SJSA1 (cell line): ENCODE measurements around the gene IDUA. TPM values are rescaled to one million over a fixed set of nuclear protein-coding genes. Genes with fewer than 3 reads are reported as not detected.
"Not testable (repeated sequence)": the region's sequence is repeated elsewhere in the genome, so short reads cannot be mapped to it uniquely, and the experiment has no call there.

Source experiments
- DNase-seq, 2 experiments: peaks; one replicate each; pipeline ENCODE4 v3.0.0-alpha.2; 2015 to 2020; ENCODE audit warnings: low spot score in 2 of 2, low read depth in 1 of 2
- H3K27ac ChIP-seq: fragments of 250-450 bp; sonication (Bioruptor Pico); 2 replicates; pipeline ENCODE4 v1.5.1; 2020; ENCODE audit warnings: mild to moderate bottlenecking, moderate library complexity
- H3K27me3 ChIP-seq: fragments of 250-450 bp; sonication (Bioruptor Pico); replicated peaks from 2 replicates; pipeline ENCODE4 v1.5.1; 2020; ENCODE audit warnings: mild to moderate bottlenecking, moderate library complexity
- H3K36me3 ChIP-seq: fragments of 250-450 bp; sonication (Bioruptor Pico); 2 replicates; pipeline ENCODE4 v1.5.1; 2020; ENCODE audit warnings: mild to moderate bottlenecking
- H3K4me1 ChIP-seq: fragments of 250-450 bp; sonication (Bioruptor Pico); replicated peaks from 2 replicates; pipeline ENCODE4 v1.6.1; 2021; ENCODE audit warnings: mild to moderate bottlenecking
- H3K4me3 ChIP-seq: fragments of 250-450 bp; sonication (Bioruptor Pico); 2 replicates; pipeline ENCODE4 v1.5.1; 2020; ENCODE audit warnings: mild to moderate bottlenecking
- H3K9me3 ChIP-seq: fragments of 250-450 bp; sonication (Bioruptor Pico); replicated peaks from 2 replicates; pipeline ENCODE4 v1.5.1; 2020; ENCODE audit warnings: mild to moderate bottlenecking
- total RNA-seq: library from RNA; depleted of rRNA; stranded (reverse); fragments of >200 nt; shearing (Covaris generic); gene quantifications from 2 replicates; pipeline ENCODE4 v1.2.3, GENCODE V29; 2014

The IDUA gene
- total RNA-seq, 1 experiment from 2014 or later: 2.4 TPM

GRCh38 chr4:992297-993110 lies 5.7 kb downstream of the IDUA start:
- no peak for DNase-seq
- Histone ChIP-seq H3K4me3 (no peak overlapping the region), H3K36me3 (no peaks in the 10 kb centered on the region)

GRCh38 chr4:993111-994029 lies 6.5 kb downstream of the IDUA start, which contains the start of gene SLC26A1:
TSS of gene SLC26A1 (minus strand) at chr4:993404. CDS start at chr4:991703, 1,701 bp downstream.
- DNase-seq: no peak
- peaks cover 6% of the 10 kb centered on the region; the same call in 1 of the 2 replicates for H3K27me3 ChIP-seq
- no peaks in the 10 kb centered on the region for H3K4me1 ChIP-seq
- H3K4me3 ChIP-seq: no peak within 1 kb of the TSS
- H3K9me3 ChIP-seq: no peaks in the 10 kb centered on the region
- no peaks in the 10 kb centered on the region for H3K36me3 ChIP-seq
- no peak within 1 kb of the TSS for H3K27ac ChIP-seq

More at GRCh38 chr4:992297-993110, 5.7 kb downstream of the IDUA start:
- no peak overlapping the region for H3K27ac ChIP-seq
- no peaks in the 10 kb centered on the region for H3K9me3 ChIP-seq
- H3K4me1 ChIP-seq: no peaks in the 10 kb centered on the region
- peaks cover 1% of the 10 kb centered on the region; the same call in 1 of the 2 replicates for H3K27me3 ChIP-seq

GRCh38 chr4:995311-996026 lies 8.6 kb downstream of the IDUA start:
- no peaks in the 10 kb centered on the region for H3K4me1 ChIP-seq
- no peak overlapping the region for H3K27ac ChIP-seq
- H3K36me3 ChIP-seq: no peaks in the 10 kb centered on the region
- DNase-seq: no peak
- H3K9me3 ChIP-seq: no peaks in the 10 kb centered on the region
- no peak overlapping the region for H3K4me3 ChIP-seq
- peaks cover 6% of the 10 kb centered on the region; the same call in 1 of the 2 replicates for H3K27me3 ChIP-seq

DNA sequence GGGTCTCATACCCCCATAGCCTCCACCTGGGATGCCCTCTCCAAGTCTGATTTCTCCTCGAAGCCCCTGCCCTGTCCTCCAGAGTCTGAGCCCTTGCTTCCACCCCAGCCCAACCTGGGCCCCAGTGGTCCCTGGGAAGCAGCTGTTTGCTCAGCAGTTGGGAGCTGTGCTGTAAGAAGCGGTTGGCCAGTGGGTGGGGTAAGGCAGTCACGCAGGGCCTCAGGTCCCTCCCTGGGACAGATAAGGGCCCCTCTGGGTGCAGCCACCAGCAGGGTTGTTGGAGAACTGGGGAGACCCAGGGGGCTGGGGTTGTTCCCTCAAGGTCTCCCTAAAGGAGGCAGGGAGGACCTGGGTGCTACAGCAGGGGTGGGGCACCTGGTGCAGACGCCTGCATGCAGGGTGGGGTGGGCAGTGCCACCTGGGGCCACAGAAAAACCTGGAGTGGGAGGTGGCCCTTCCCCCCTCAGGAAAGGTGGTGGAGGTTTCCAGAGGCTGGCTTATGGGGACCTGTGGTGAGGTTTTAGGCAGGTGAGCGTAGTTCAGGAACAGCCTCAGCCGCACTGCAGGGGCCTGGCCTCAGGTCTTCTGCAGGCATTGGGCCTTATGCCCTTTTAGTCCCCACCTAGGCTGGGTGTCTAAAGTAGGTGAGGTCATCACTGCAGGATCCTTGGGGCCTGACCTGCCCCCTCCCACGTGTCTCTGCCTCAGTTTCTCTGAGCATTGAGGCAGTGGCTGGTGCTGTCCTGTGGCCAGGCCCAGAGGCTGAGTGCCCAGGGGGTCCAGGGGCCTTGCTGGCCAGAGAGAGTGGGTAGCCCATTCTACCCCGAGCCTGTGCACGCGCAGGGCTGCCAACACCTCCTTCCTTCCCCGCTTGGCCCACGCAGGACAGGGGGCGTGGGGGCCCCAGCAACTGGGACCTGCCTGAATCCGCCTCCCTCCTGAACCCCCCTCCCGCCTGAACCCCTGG lies 9.5 kb downstream of the IDUA start:
- Histone ChIP-seq H3K27me3 (peaks cover 6% of the 10 kb centered on the region; the same call in 1 of the 2 replicates), H3K4me1 (no peaks in the 10 kb centered on the region), H3K36me3 (no peaks in the 10 kb centered on the region), H3K4me3 (no peak overlapping the region), H3K9me3 (no peaks in the 10 kb centered on the region), H3K27ac (no peak overlapping the region)
- no peak for DNase-seq

GRCh38 chr4:996997-997374 lies 10.1 kb downstream of the IDUA start:
- H3K27ac ChIP-seq: no peak overlapping the region
- H3K36me3 ChIP-seq: no peaks in the 10 kb centered on the region
- no peak for DNase-seq
- H3K4me1 ChIP-seq: no peaks in the 10 kb centered on the region
- H3K4me3 ChIP-seq: no peak overlapping the region
- H3K27me3 ChIP-seq: peaks cover 8% of the 10 kb centered on the region
- no peaks in the 10 kb centered on the region for H3K9me3 ChIP-seq

- no peaks in the 10 kb centered on the region for H3K9me3 ChIP-seq
- peaks cover 12% of the 10 kb centered on the region for H3K27me3 ChIP-seq
- DNase-seq: no peak
- H3K4me3 ChIP-seq: no peak overlapping the region
- H3K4me1 ChIP-seq: no peaks in the 10 kb centered on the region
- H3K27ac ChIP-seq: no peak overlapping the region
- no peaks in the 10 kb centered on the region for H3K36me3 ChIP-seq
These were observed 10.7 kb downstream of the IDUA start for GRCh38 chr4:997375-998071.

DNA sequence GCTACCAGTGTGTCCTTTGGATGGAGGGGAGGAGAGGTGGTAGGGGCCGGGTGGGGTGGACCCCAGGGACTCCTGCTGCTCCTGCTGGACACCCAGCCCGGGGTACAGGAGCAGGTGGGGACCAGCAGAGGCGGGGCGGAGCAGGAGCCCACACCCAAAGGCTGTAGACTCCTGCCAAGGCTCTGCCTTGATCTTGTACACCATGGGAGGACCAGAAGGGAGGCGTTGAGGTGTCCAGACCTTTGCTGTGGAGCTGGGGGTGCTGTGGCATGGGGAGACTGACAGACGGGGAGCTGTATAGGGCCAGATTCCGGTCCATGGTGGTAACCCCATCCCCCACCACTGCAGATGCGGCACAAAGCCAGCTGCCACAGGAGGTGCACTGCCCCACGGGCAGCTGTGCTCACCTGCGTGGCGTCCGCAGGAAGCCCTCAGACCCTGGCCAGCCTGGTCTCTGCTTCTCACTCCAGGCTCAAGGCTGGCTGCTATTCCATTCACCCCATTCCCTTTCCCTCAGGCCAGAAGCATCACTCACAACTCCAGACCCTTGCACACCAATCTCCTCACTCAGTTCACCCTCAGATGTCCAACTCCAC lies 11.3 kb downstream of the IDUA start:
- DNase-seq: no peak
- H3K36me3 ChIP-seq: no peaks in the 10 kb centered on the region
- no peaks in the 10 kb centered on the region for H3K9me3 ChIP-seq
- no peaks in the 10 kb centered on the region for H3K4me1 ChIP-seq
- H3K27ac ChIP-seq: no peak overlapping the region
- H3K4me3 ChIP-seq: no peak overlapping the region
- peaks cover 12% of the 10 kb centered on the region for H3K27me3 ChIP-seq

- not testable (repeated sequence) for H3K4me1 ChIP-seq, H3K36me3 ChIP-seq, DNase-seq, H3K4me3 ChIP-seq, H3K9me3 ChIP-seq, H3K27ac ChIP-seq
- peaks cover 18% of the 10 kb centered on the region for H3K27me3 ChIP-seq
These were observed 12.5 kb downstream of the IDUA start for GRCh38 chr4:999240-999863.

- DNase-seq: no peak
- H3K4me1 ChIP-seq: no peaks in the 10 kb centered on the region
- H3K27me3 ChIP-seq: peaks cover 18% of the 10 kb centered on the region
- no peaks in the 10 kb centered on the region for H3K36me3 ChIP-seq
- no peaks in the 10 kb centered on the region for H3K9me3 ChIP-seq
- no peak overlapping the region for H3K4me3 ChIP-seq
- H3K27ac ChIP-seq: no peak overlapping the region
These were observed 13.1 kb downstream of the IDUA start for GRCh38 chr4:999882-1000425.

DNA sequence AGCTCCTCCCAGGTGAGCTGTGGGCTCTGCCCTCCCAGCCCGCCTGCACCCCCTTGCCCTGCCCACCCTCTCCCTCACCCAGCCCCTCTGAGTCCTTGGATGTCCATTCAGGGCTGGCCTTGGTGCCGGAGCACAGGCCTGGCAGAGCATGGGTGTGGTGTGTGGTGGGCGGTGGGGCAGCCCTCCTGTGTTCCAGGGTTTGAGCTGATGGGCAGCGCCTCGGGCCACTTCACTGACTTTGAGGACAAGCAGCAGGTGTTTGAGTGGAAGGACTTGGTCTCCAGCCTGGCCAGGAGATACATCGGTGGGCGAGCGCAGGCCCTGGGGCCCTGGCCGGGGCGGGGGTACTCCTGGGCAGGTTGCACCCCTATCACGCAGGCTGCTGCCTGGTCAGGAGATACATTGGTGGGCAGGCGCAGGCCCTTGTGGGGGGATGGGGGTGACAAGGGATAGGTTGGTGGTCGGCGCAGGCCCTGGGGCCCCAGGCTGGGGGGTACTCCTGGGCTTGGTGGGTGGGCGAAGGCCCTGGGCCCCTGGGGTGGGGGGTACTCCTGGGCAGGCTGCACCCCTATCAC lies 13.9 kb downstream of the IDUA start:
- Histone ChIP-seq H3K4me1 (no peaks in the 10 kb centered on the region), H3K36me3 (no peaks in the 10 kb centered on the region), H3K27me3 (peaks cover 18% of the 10 kb centered on the region), H3K4me3 (no peak overlapping the region), H3K9me3 (no peaks in the 10 kb centered on the region), H3K27ac (no peak overlapping the region)
- no peak for DNase-seq

GRCh38 chr4:1001561-1002130 lies 14.8 kb downstream of the IDUA start:
- Histone ChIP-seq H3K9me3 (no peaks in the 10 kb centered on the region), H3K4me1 (no peaks in the 10 kb centered on the region), H3K36me3 (no peaks in the 10 kb centered on the region), H3K27me3 (peaks cover 18% of the 10 kb centered on the region), H3K27ac (no peak overlapping the region), H3K4me3 (no peak overlapping the region)
- no peak for DNase-seq
